NT2/D1 (cell line): Measurements from ENCODE around the gene FANCD2OS.

Source experiments
- SUZ12 ChIP-seq: IDR thresholded peaks from 2 replicates; pipeline ENCODE4 v1.6.1; 2011; ENCODE audit not compliant: insufficient read length, insufficient read depth; ENCODE audit errors: extremely low read depth
- YY1 ChIP-seq: IDR thresholded peaks from 2 replicates; pipeline ENCODE4 v1.6.1; 2011; ENCODE audit not compliant: insufficient read length, insufficient read depth
- ZNF274 ChIP-seq: IDR thresholded peaks from 2 replicates; pipeline ENCODE4 v1.6.1; 2011; ENCODE audit warnings: mild to moderate bottlenecking, low read depth, low read length

DNA sequence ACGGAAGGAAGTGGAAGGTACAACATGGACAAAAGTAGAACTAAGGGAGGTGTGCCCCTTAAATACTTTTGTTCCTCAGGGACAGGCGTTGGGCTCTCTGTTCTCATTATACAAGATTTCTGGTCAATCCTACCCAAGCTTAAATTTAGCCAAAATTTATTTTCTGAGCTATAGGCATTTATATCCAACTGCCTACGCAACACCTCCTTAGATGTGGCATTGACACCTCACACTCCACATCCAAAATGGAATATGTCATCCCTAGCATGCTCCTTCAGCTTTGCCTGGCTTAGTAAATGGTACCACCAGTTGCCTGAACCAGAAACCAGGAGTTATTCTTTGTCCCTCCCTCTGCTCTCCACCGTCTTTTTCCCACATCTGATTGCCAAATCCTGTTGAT lies 26.2 kb downstream of the FANCD2OS start:
- TF ChIP-seq YY1 (no peak), ZNF274 (no peak), SUZ12 (no peak)
